GM23248 (cell line): ENCODE measurements around the gene ATP9A.

Source experiments
- EZH2 ChIP-seq: fragments of 200-600 bp; sonication (generic); IDR thresholded peaks from 2 replicates; pipeline ENCODE4 v1.6.1; 2018; ENCODE audit warnings: antibody characterized with exemption, mild to moderate bottlenecking; ENCODE audit not compliant: insufficient read depth, poor library complexity, severe bottlenecking
- EZH2phosphoT487 ChIP-seq: fragments of 200-600 bp; sonication (generic); IDR thresholded peaks from 2 replicates; pipeline ENCODE4 v1.6.1; 2018; ENCODE audit warnings: antibody characterized with exemption, moderate library complexity, mild to moderate bottlenecking, low read depth; ENCODE audit not compliant: insufficient read depth

GRCh38 chr20:51609251-51609650, 158.9 kb downstream of the ATP9A start:
- TF ChIP-seq EZH2 (no peak), EZH2phosphoT487 (no peak)
